ENCODE results near the gene CTAGE6.
"Not testable (repeated sequence)": the region's sequence is repeated elsewhere in the genome, so short reads cannot be mapped to it uniquely, and the experiment has no call there.

Gene CTAGE6

DNA sequence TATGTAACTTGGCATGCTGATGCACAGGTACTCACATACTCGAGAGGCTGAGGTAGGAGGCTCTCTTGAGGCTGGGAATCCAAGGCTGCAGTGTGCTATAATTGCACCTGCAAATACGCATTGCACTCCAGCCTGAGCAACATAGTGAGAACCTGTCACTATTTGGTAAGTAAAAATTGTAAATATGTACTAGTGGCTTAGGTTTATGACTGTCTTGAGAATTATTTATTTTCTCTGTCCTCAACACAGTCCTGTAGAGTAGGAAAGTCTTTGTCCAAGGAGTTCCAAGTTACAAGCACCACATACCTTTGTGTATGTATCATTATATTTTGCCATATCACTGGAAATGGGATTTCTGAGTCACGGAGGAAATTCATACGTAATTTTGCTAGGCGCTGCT is 45.1 kb downstream of the CTAGE6 start:
- not testable (repeated sequence) for H3K4me1 ChIP-seq (ENCODE audit: control insufficient read depth, insufficient read depth, low read length); H3K27me3 ChIP-seq (ENCODE audit: control insufficient read depth, insufficient read depth, low read length); H3K4me3 ChIP-seq (ENCODE audit: low read depth, low read length); H3K27ac ChIP-seq (ENCODE audit: low read depth, low read length); H3K36me3 ChIP-seq (ENCODE audit: control insufficient read depth, insufficient read depth, low read length); H3K9ac ChIP-seq (ENCODE audit: low read length); H3K9me3 ChIP-seq (ENCODE audit: control insufficient read depth, insufficient read depth, low read depth, low read length)

DNA sequence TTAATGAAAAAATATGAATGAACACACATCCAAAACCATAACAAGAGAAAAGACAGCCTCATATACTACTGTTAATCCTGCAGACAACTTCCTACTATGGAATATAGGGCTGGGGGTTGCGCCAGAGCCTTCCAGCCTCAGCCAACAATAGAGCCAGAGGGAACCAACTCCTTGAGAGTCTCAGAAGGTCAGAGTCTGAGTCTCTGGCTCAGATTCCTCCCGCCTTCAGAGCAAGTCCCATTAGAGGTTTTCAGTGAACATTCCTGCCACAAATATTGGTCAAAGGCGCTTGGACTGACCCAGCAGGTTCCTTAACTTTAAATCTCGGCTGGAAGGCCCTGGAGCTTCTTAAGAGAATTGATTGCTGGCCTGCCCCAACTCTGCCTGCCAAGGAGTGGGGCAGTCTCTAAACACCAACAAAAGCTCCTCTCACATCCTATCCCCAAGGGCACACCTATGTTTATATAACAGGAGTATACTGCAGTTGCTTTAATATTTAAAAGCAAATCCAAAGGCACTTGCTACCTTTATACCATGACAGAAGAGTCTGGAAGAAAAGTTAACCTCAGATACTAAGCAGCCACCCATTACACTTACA is 45.7 kb downstream of the CTAGE6 start:
- H3K27ac ChIP-seq (ENCODE audit: low read depth, low read length); H3K4me3 ChIP-seq (ENCODE audit: low read depth, low read length); H3K9ac ChIP-seq (ENCODE audit: low read length): not testable (repeated sequence)

GRCh38 chr7:143709895-143710294 is 47.6 kb downstream of the CTAGE6 start:
- not testable (repeated sequence) for H3K4me1 ChIP-seq (ENCODE audit: control insufficient read depth, insufficient read depth, low read length); H3K9me3 ChIP-seq (ENCODE audit: control insufficient read depth, insufficient read depth, low read depth, low read length); H3K27me3 ChIP-seq (ENCODE audit: control insufficient read depth, insufficient read depth, low read length); H3K27ac ChIP-seq (ENCODE audit: low read depth, low read length); H3K4me3 ChIP-seq (ENCODE audit: low read depth, low read length); H3K9ac ChIP-seq (ENCODE audit: low read length); H3K36me3 ChIP-seq (ENCODE audit: control insufficient read depth, insufficient read depth, low read length)

More for the DNA sequence above, 45.7 kb downstream of the CTAGE6 start:
- H3K27me3 ChIP-seq (ENCODE audit: control insufficient read depth, insufficient read depth, low read length); H3K36me3 ChIP-seq (ENCODE audit: control insufficient read depth, insufficient read depth, low read length); H3K9me3 ChIP-seq (ENCODE audit: control insufficient read depth, insufficient read depth, low read depth, low read length); H3K4me1 ChIP-seq (ENCODE audit: control insufficient read depth, insufficient read depth, low read length): not testable (repeated sequence)

All from HUES6 (cell line).